Endometrial microvascular endothelial cells (primary cell): ENCODE measurements around the gene PIGV. TPM values are rescaled to one million over a fixed set of nuclear protein-coding genes. Genes with fewer than 3 reads are reported as not detected.
"Not testable (repeated sequence)": the region's sequence is repeated elsewhere in the genome, so short reads cannot be mapped to it uniquely, and the experiment has no call there.

Experiments
- in situ Hi-C: cut with HindIII; loops from 2 replicates; pipeline ENCODE4 v1.10.0; 2017; ENCODE audit warnings: low sequenced_read_pairs, low pct_unique_long_range_greater_than_20kb; ENCODE audit errors: inconsistent ontology term
- total RNA-seq: library from RNA; depleted of rRNA; stranded (reverse); fragments of >200 nt; gene quantifications from one replicate; pipeline ENCODE4 v1.2.3, GENCODE V29; 2015; ENCODE audit errors: inconsistent ontology term

The PIGV gene
- total RNA-seq, 1 donor from 2014 or later, result 4.9 TPM

DNA sequence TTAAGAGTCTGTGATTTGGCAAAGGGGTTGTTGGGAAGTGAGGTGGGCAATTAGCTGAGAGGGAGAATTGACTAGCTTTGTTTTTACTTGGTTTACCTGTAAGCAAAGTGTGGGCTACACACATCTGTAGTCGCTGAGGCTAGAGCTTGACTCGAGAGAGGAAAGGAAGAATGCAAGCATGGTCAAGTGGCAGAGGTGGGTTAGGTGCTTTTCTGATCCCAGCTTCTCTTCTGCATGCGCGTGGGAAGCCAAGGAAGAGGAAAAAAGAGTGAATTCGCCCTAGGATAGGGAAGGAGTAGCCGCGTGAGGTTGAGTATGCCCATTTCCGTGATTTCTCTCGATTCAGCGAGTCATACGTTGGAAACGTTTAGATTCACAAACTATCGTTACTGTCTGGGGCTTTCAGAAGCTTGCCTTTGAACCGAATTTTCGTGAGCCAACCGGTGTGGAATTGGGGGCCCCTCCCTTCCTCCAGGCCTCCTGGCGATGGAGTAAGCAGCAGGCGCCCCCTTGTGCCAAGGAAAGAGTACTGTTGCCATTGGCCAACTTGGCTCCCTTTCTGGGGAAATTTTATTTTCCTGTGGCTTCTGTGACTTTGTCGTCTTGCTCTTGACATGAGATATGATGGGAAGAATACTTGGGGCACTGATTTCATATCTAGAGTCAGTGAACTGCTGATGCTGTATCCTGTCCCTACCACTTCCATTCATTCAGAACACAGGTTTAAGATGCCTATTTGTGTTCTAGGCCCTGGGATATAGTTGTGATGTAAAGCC, 1.3 kb downstream of the PIGV start:
- in situ Hi-C loops, result loop anchor here (5.0 kb wide), 1 partner anchor 187 kb away; no protein-coding TSS in a partner anchor

GRCh38 chr1:26789612-26789865, 1.8 kb downstream of the PIGV start:
- in situ Hi-C loops, result loop anchor here (5.0 kb wide), 1 partner anchor 187 kb away; no protein-coding TSS in a partner anchor

- in situ Hi-C loops, result loop anchor here (5.0 kb wide), 1 partner anchor 188 kb away; no protein-coding TSS in a partner anchor
Measured at GRCh38 chr1:26789931-26790330, 2.2 kb downstream of the PIGV start.

DNA sequence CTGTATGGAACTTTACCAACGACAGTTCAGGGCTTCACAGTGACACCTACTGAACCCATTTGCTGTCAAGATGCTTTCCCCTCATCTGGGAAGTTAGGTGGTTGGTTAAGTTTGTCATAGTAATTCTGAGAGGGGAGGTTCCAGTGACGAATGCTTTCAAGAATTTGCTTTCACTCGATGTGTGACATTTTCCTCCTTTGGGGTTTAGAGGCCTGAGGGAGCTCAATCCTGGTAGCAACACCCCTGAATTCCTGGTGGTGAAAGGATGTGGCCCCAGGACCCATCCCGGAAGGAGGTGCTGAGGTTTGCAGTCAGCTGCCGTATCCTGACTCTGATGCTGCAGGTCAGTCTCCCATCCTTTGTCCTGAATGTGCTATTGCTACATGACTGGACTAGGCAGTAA, 2.8 kb downstream of the PIGV start:
- in situ Hi-C loops, result no loop called here

- in situ Hi-C loops, result no loop called here
Measured at GRCh38 chr1:26791148-26791547, 3.4 kb downstream of the PIGV start.

DNA sequence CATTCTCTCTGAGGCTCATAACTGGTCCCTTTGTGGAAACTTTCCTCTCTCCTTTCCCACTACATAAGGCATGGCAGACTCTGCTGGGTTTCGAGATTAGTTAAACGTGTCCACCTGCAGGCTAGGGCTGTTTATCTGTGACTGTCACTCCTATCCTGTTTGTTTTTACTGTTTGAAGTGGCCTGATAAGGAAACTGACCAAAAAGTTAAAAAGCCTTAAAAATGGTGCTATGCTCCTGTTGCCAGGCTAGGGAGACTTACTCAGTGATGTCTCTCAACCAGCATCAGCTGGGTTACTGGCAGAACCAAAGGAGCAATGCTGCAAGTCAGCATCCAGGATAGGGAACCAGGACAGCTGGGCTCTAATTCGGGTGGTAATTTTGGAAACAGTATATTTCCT, 3.9 kb downstream of the PIGV start:
- in situ Hi-C loops, result no loop called here

DNA sequence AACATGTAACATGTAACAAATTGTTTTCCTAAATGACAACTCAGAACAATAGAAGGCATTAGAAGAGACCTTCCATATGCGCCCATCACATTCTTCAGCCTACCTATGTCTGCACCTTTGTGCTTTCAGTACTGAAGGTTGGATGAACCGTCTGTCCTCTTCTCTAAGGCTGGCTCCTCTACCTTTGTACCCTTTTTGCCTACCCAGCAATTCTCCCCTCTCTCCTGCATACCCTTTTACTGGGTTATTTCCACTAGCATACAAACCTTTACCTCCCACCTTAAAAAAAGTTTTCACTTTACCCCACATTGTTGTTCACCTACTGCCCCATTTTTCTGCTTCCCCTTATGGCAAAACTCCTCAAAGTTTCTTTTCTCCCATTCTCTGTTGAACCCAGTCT, 5.2 kb downstream of the PIGV start:
- in situ Hi-C loops, result no loop called here

DNA sequence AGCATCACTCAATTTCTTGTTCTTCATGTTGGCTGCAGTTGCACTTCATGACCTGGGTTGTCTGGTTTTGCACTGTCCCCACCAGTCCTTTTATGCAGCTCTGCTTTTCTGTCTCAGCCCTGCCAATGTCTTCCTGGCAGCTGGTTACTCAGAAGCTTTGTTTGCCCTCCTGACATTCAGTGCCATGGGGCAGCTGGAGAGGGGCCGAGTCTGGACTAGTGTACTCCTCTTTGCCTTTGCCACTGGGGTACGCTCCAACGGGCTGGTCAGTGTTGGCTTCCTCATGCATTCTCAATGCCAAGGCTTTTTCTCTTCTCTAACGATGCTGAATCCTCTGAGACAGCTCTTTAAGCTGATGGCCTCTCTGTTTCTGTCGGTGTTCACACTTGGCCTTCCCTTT, 6.6 kb downstream of the PIGV start:
- in situ Hi-C loops, result no loop called here

DNA sequence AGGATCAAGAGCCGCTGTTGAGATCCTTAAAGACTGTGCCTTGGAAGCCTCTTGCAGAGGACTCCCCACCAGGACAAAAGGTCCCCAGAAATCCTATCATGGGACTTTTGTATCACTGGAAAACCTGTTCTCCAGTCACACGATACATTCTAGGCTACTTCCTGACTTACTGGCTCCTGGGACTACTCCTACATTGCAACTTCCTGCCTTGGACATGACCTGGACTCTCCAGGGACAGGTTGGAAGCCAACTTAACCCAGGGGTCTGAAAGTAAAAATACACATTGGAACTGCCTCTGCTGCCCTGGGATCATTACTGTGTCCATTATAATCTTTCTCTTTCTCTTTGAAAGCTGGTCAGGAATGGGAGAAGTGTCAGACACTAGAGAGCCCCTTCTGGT, 9.9 kb downstream of the PIGV start:
- in situ Hi-C loops, result no loop called here

DNA sequence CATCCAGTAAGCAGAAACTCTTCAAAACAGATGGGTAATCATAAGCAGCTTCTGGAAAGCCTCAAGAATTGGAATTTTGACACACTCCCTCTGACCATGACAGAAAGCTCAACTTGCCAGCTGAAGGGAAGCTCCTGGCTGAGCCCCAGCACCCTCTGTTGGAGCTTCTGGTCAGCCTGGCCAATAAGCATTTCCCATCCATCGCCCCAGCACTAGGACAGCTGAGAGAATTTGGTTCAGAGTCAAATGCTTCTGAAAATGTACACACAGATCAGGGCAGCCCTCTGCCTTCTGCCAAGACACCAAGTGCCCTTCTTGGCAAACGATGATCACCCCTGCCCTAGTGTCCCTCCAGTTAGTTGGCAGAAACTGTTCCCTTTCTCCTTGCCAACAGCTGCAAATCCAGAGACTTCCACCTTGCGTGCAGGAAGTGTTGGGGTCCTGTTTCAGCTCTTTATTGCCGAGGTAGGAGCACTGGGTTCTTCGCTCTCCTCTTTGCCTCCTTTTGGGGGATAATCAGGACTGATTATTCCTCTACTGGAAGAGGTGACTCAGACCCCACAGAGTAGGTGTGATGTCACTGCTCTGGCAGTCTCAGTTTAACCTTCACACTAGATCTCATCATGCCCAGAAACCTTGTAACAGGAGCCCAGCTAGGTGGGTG, 11.9 kb downstream of the PIGV start:
- in situ Hi-C loops, result no loop called here

- in situ Hi-C loops, result not testable (repeated sequence)
Measured at GRCh38 chr1:26803932-26804331, 16.2 kb downstream of the PIGV start.

GRCh38 chr1:26810105-26810504, 22.4 kb downstream of the PIGV start:
- in situ Hi-C loops, result not testable (repeated sequence)

DNA sequence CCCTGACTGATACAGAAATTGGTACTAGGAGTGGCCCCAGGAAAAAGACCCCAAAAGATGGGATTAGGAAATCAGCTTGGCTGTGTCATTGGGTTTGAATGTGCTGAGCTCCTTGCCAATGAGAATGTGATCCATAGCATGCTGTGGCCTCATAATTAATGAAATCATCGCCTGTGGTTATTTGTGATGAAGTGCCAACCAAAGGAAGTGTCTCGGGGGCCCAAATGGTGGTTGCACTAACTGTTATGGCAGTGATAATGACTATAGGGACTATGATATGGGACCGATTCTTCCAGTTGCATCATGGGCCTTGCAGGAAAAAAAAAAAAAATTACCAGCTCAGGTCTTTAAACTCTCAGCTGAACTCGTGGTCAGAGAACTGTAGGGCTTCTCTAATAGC, 23.3 kb downstream of the PIGV start:
- in situ Hi-C loops, result no loop called here

DNA sequence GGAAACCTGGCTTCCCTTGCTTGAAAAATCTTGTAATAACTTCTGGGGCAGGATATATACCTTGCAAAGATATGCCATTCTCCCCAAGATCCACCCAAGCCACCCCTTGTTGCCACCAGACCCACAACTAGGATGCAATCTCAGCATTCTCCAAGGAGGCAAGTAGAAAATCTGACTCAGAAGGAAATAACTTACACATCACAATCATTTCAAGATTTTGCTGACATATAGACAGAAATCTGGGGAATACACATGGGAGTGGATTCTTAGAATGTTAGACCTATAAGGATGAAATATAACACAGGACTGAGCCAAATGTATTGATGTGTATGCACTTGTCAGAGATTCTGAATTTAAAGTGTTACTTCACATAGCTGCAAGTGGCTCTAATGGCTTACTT, 24.0 kb downstream of the PIGV start:
- in situ Hi-C loops, result no loop called here

GRCh38 chr1:26814377-26814776, 26.6 kb downstream of the PIGV start:
- in situ Hi-C loops, result no loop called here

GRCh38 chr1:26814893-26815292, 27.1 kb downstream of the PIGV start:
- in situ Hi-C loops, result no loop called here

GRCh38 chr1:26820784-26821269, 33.1 kb downstream of the PIGV start:
- in situ Hi-C loops, result no loop called here

DNA sequence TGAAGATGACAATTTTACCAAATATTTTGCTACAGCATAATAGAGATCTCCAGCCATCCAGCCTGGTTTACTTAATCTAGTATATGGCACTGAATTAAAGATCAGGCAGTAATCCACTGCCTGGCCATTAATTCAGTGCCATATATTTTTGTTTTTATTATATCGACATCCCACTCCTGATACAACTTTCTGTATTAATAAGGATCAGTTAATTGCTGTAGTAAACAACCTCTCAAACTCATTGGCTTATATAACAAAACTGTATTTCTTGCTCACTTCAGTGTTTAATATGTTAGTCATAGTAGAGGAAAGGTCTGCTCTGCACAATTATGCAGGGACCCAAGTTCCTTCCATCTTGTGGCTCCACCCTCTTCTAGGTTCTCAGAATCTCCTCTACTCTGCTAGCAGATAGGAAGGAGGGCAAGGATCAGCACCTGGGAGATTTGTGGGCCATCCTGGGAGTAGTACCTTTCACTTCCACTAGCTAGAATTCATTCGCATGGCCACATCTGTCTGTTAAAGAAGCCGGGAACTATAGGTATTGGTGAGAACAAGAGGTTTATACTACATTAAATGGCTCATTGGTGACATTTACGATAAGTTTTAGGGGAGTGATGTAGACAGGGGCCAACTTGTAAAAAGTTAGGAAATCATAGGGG, 35.1 kb downstream of the PIGV start:
- in situ Hi-C loops, result no loop called here

DNA sequence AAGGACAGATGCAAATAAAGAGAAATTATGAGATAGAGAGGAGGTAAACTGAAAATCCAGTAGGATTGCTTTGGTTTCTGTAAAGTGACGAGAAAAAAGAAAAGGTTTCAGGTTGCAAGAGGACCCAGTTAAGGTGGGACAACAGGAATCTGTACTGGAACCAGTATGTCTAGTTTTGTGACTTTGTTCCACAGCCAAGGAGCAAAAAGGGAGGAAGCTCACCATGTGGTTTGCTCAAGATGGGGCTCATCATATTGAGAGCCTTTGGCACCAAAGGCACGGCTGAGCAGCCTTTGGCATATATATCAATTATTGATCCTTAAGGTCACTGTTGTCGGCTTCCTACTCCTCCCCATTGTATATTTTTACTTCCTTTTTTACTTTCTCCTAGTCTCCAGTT, 37.0 kb downstream of the PIGV start:
- in situ Hi-C loops, result no loop called here
